GM12872 (cell line): ENCODE data around the gene PM20D1.

Experiments
- TF ChIP-seq, protein P1 (sequence below): IDR thresholded peaks from 3 replicates; pipeline ENCODE4 v1.5.1; 2011; ENCODE audit warnings: low read depth, mild to moderate bottlenecking, low read length, moderate library complexity; ENCODE audit not compliant: insufficient read depth

The PM20D1 gene

DNA sequence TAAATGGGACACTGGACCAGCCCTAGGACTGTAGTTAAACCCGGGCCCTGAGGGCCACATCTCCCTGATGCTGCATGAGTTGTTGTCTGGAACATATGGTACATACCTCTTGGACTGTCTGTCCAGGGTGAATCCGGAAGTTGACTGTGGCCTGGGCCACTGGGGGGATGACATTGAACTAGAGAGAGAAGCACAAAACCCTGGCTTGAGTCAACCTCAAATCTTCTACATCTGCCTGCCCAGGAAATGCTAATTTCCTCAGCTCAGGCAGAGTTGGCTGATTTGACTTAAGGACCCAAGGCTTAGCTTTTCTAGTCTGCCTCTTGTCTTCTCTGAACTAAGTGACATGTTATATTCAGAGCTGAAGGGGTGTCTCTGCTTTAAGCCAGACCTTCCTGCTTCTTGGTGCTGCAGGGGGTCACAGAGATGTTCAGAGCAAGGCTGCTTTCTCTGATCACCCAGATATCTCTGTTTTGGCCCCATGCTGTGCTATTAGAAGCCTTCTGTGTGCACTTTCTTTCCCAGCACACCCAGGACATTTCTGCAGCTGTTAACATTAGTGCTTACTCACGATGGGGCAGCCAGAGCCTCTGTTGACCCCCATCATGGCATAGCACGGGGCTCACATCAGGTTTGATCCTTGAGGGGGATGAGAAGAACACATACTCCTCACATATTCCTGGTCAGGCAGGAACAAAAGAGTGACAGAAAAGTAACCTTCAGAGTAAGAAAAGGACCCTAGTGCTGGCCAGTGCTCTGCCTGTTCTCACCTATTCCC, 9.6 kb downstream of the PM20D1 start:
- TF ChIP-seq, protein P1, sequence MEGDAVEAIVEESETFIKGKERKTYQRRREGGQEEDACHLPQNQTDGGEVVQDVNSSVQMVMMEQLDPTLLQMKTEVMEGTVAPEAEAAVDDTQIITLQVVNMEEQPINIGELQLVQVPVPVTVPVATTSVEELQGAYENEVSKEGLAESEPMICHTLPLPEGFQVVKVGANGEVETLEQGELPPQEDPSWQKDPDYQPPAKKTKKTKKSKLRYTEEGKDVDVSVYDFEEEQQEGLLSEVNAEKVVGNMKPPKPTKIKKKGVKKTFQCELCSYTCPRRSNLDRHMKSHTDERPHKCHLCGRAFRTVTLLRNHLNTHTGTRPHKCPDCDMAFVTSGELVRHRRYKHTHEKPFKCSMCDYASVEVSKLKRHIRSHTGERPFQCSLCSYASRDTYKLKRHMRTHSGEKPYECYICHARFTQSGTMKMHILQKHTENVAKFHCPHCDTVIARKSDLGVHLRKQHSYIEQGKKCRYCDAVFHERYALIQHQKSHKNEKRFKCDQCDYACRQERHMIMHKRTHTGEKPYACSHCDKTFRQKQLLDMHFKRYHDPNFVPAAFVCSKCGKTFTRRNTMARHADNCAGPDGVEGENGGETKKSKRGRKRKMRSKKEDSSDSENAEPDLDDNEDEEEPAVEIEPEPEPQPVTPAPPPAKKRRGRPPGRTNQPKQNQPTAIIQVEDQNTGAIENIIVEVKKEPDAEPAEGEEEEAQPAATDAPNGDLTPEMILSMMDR = no peak

DNA sequence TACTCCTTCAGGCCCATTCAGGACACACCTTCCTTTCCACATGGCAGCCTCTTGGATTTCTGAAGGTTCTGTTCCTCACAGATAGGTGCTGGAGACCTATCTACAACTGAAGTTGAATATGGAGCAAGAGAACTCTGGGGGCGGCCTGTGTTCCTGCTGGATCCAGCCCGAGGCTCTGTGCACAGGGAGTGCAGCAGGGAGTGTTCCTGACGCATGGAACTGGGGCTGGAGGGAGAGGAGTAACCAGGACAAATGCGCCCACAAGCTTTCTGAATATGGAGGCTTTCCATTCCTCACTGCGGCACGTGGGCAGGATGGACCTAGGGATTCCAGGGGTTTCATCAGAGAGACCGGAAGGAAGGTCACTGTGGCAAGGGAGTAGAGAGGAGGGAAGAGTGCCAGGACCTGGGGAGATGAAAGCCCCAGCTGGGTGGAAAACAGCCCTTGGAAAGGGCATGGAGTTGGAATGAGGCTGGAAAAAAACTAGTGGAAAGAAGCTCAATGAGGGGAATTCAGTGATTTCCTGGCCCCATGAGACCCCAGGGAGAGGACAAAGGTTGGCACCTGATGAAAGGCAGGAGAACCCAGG, 12.5 kb downstream of the PM20D1 start:
- TF ChIP-seq, protein P1 = no peak

DNA sequence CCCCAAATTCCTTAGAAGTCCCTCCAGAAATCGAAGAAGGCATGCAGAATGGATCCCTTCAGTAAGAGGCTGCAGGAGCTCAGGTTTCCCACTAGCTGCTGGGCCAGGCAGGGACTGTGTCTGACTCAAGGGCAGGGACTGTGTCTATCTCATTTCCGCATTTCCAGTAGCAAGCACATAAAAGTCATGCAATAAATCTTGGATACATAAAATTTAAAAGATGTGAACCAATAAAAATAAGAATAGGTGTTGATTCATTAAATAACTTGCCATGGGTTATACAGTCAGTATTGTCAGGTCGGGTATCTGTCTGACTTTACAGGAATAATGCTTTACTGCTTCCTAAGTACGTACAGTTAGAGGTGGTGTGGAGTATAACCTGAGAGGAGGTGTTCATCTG, 15.2 kb downstream of the PM20D1 start:
- TF ChIP-seq, protein P1 = no peak

DNA sequence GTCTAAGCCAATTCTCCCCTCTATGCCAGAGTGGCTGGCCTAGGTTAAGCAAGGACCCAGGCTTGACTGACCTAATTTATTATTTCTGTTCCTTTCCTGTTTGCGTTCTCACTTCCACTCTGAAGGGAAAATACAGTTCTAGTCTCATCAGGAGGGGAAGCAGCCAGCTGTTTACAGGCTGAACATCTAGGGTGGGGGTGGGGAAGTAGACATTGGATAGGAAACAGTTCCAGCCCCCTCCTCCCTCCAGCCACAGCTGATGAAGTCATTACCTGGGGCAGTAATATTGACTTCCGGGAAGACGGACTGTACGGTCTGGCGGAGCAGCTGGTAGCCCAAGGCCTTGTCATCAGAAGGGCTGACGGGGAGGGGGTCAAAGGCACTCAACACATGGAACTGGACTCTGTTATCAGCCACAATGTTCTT, 17.6 kb downstream of the PM20D1 start:
- TF ChIP-seq, protein P1 = no peak

DNA sequence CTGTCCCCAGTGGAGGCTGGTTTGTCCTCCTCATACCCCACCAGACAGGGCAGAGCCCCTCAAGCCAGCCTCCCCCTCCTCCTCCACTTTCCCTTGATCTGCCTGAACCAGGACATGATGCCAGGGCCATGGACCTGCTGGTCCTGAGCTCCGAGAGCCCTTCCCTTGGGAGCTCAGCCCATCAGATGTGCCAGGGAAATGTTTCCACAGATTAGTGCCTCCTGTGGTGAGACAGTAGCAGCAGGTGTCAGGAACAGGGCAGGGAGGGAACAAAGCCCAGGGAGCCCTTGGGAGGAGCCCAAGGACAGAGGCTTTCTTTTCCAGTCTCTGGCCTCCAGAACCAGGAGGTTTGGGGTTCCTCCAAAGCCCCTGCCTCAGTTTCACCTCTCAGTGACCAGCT, 22.3 kb downstream of the PM20D1 start:
- TF ChIP-seq, protein P1 = no peak

DNA sequence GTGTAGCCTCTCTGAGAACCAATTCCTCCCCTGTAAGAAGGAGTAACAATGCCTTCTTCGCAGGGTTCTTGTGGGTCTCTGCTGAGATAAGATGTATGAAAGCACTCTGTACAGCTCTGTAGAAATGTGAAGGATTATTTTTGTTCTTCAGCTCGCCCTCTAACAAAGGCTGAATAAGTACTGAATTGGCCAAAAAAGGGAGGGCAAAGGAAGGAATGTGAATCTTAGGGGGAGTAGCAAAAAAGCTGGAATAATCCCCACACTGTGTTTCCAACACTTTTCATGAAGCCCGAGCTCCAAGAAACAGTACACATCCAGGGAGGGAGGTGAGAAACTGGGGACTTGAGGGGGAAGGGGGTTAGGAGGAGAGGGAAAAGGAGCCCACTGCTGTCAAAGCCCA, 22.9 kb downstream of the PM20D1 start:
- TF ChIP-seq, protein P1 = no peak

DNA sequence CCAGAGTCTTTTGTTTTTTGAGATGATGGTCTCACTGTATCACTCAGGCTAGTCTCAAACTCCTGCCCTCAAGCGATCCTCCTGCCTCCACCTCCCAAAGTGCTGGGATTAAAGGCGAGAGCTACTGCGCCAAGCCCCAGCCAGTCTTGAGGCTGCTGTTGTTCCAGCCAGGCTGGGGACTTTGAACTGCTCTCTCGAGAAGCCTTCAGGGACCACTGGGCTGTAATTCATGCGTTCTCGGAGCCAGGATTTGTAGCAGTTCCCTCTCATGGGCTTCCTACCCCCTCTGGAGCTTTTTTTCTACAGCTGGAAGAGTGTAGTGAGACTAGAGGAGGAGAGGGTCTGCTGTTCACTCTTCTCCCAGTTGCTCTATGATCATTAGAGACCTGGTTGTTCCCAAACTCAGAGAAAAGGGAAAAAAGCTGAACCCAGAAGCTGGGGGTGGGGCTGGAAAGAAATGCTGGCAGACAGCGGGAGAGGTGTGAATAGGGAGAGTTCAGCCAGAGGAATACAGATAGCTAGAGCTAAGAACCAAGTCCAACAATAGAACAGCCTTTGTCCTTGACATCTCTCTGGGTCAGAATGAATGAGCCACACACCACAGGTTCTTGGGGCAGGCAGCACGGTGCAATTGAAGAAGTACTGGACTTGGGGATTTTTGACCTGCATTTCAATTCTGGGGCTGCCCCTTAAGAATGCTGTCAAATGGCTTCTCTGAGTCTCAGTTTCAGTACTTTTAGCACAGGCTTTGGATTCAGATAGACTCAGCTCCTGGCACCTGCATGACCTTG, 23.7 kb downstream of the PM20D1 start:
- TF ChIP-seq, protein P1 = no peak
